Measurements from ENCODE around the gene ROCK2. TPM values are rescaled to one million over a fixed set of nuclear protein-coding genes. Genes with fewer than 3 reads are reported as not detected.

ROCK2 gene
- total RNA-seq, 1 donor from 2014 or later: 36.1 TPM

DNA sequence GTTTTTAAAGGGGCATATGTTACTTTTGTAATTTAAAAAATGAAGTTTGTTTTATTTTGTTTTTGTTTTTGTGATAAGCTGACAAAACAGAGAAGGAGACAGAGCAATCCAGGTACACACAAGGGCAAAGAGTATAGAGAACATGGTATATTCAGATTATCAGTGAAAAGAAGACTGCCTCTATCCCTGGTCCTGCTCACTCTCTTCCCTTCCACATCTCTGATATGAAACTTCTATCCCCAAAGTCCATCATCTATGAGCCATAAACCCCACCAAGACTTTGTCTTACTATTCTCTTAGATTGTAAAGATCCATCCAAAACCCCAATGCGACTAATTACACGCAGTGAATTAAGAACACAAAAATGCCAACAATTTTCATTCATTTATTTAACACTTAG lies 16.6 kb downstream of the ROCK2 start:
- Histone ChIP-seq H3K9ac (no peak overlapping the region), H3K36me3 (no peaks in the 10 kb centered on the region), H3K4me1 (peaks cover 14% of the 10 kb centered on the region), H3K4me2 (no peak overlapping the region), H3K27ac (no peak overlapping the region), H3K27me3 (no peaks in the 10 kb centered on the region), H2AFZ (replicated peaks) (no peak overlapping the region), H3K9me3 (ENCODE audit: low read depth) (peaks cover 4% of the 10 kb centered on the region), H3K79me2 (ENCODE audit: low read depth) (peaks cover 91% of the 10 kb centered on the region), H3K4me3 (no peak overlapping the region), H4K20me1 (ENCODE audit: low read depth) (peaks cover 49% of the 10 kb centered on the region), H3F3A (ENCODE audit: low read depth) (no peaks in the 10 kb centered on the region)
- Mint-ChIP-seq H3K9me3 (peaks cover 24% of the 10 kb centered on the region), H3K4me3 (no peak overlapping the region), H3K36me3 (peaks cover 12% of the 10 kb centered on the region), H3K27ac (no peak overlapping the region), H3K27me3 (ENCODE audit: insufficient read depth, low read depth) (no peaks in the 10 kb centered on the region), H3K4me1 (no peaks in the 10 kb centered on the region)
- DNase-seq (ENCODE audit: low spot score): no peak
- TF ChIP-seq, protein P1, sequence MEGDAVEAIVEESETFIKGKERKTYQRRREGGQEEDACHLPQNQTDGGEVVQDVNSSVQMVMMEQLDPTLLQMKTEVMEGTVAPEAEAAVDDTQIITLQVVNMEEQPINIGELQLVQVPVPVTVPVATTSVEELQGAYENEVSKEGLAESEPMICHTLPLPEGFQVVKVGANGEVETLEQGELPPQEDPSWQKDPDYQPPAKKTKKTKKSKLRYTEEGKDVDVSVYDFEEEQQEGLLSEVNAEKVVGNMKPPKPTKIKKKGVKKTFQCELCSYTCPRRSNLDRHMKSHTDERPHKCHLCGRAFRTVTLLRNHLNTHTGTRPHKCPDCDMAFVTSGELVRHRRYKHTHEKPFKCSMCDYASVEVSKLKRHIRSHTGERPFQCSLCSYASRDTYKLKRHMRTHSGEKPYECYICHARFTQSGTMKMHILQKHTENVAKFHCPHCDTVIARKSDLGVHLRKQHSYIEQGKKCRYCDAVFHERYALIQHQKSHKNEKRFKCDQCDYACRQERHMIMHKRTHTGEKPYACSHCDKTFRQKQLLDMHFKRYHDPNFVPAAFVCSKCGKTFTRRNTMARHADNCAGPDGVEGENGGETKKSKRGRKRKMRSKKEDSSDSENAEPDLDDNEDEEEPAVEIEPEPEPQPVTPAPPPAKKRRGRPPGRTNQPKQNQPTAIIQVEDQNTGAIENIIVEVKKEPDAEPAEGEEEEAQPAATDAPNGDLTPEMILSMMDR (IDR thresholded peaks at IDR 0.05): no peak
- no peak for TF ChIP-seq EZH2 (IDR thresholded peaks at IDR 0.05)
- no peak for TF ChIP-seq EZH2phosphoT487 (IDR thresholded peaks at IDR 0.05)

DNA sequence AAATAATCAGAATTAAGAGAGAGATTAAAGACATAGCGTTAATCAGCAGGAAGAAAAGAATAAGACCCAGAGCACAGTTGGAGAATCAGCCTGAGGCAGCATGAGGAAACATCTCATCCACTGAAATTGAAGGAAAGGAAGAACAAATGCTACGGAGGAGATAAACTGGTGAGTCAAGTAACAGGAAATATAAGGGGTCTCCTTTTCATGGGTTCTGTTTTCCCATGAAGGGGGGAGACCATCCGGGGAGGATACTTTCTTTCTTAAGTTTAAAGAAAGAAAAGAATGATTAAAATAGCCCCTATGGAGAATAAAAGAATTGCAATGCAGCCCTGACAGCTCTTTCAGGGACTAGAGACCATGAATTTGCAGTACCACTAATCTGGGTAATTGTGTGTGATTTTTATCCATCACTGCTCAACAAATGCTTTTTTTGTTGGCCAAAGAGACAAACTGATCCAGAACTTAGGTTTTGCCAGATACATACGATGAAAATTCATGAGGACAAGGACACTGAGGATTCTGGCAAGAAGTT lies 17.7 kb downstream of the ROCK2 start:
- Histone ChIP-seq H3K36me3 (no peaks in the 10 kb centered on the region), H3K9ac (no peak overlapping the region), H3K27me3 (no peaks in the 10 kb centered on the region), H3K9me3 (ENCODE audit: low read depth) (no peaks in the 10 kb centered on the region), H3K4me1 (peaks cover 14% of the 10 kb centered on the region), H3K79me2 (ENCODE audit: low read depth) (peaks cover 91% of the 10 kb centered on the region), H2AFZ (replicated peaks) (no peak overlapping the region), H4K20me1 (ENCODE audit: low read depth) (peaks cover 49% of the 10 kb centered on the region), H3K4me2 (no peak overlapping the region), H3K4me3 (no peak overlapping the region), H3F3A (ENCODE audit: low read depth) (no peaks in the 10 kb centered on the region), H3K27ac (no peak overlapping the region)
- no peak for TF ChIP-seq EZH2 (IDR thresholded peaks at IDR 0.05)
- no peak for TF ChIP-seq EZH2phosphoT487 (IDR thresholded peaks at IDR 0.05)
- TF ChIP-seq, protein P1 (IDR thresholded peaks at IDR 0.05): no peak
- DNase-seq (ENCODE audit: low spot score): no peak
- peaks cover 20% of the 10 kb centered on the region for H3K9me3 Mint-ChIP-seq
- no peaks in the 10 kb centered on the region for H3K4me1 Mint-ChIP-seq
- no peaks in the 10 kb centered on the region for H3K27me3 Mint-ChIP-seq (ENCODE audit: insufficient read depth, low read depth)
- H3K4me3 Mint-ChIP-seq: no peak overlapping the region
- peaks cover 16% of the 10 kb centered on the region for H3K36me3 Mint-ChIP-seq
- no peak overlapping the region for H3K27ac Mint-ChIP-seq

DNA sequence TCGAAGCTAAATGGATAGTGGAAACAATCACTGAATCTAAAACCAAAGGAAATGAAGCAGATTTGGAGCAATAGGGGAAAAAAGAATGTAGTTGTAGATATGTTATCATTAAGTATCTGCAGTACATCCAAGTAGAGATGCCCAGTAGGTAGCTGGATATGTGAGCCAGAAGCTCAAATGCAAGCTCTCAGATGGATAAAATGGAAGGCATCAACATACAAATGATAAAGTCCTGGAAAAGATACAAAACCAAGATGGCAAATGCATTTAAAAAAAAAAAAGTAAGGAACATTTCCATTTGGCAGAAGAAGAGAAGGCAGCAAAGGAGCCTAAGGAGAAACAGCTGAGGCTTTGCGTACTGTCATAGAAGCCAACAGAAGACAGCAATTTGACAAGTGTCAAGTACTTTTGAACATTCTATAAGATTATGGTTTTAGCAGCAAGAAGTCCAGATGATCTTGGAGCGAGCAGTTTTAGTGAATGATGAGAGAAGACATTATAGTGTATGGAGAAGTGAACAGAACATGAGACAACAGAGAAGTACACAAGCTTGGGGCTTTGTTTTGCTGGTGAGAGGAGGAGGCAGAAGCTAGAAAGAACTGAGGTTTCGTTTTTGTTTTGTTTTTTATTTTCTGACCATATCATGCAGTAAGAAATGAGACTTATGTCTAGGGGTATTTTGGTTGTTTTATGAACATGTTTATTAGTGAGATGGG lies 18.3 kb downstream of the ROCK2 start:
- Histone ChIP-seq H3K79me2 (ENCODE audit: low read depth) (peaks cover 91% of the 10 kb centered on the region), H4K20me1 (ENCODE audit: low read depth) (peaks cover 54% of the 10 kb centered on the region), H3K9me3 (ENCODE audit: low read depth) (no peaks in the 10 kb centered on the region), H3K27me3 (no peaks in the 10 kb centered on the region), H3K4me1 (peaks cover 14% of the 10 kb centered on the region), H3K9ac (no peak overlapping the region), H3F3A (ENCODE audit: low read depth) (no peaks in the 10 kb centered on the region), H3K4me3 (no peak overlapping the region), H3K4me2 (no peak overlapping the region), H2AFZ (replicated peaks) (no peak overlapping the region), H3K27ac (no peak overlapping the region), H3K36me3 (no peaks in the 10 kb centered on the region)
- DNase-seq (ENCODE audit: low spot score): no peak
- Mint-ChIP-seq H3K27ac (no peak overlapping the region), H3K9me3 (peaks cover 22% of the 10 kb centered on the region), H3K27me3 (ENCODE audit: insufficient read depth, low read depth) (no peaks in the 10 kb centered on the region), H3K36me3 (peaks cover 18% of the 10 kb centered on the region), H3K4me1 (no peaks in the 10 kb centered on the region), H3K4me3 (no peak overlapping the region)
- TF ChIP-seq EZH2phosphoT487 (IDR thresholded peaks at IDR 0.05): no peak
- no peak for TF ChIP-seq EZH2 (IDR thresholded peaks at IDR 0.05)
- TF ChIP-seq, protein P1 (IDR thresholded peaks at IDR 0.05): no peak

All from neural progenitor cell (in vitro differentiated cells).